Putamen (tissue), 1 donor: Measurements from ENCODE around the gene PLD3.
"Not testable (repeated sequence)": the region's sequence is repeated elsewhere in the genome, so short reads cannot be mapped to it uniquely, and the experiment has no call there.

Experiments
- DNase-seq: peaks from one replicate; pipeline ENCODE4 v3.0.0-alpha.2; 2016; ENCODE audit warnings: low spot score

PLD3 gene

GRCh38 chr19:40332669-40333068 is 15.8 kb upstream of the PLD3 start:
- DNase-seq = peak; percentile 53

- not testable (repeated sequence) for DNase-seq
Observed at GRCh38 chr19:40333083-40333482, 15.4 kb upstream of the PLD3 start.

GRCh38 chr19:40335101-40335500 is 13.4 kb upstream of the PLD3 start:
- no peak for DNase-seq

- DNase-seq = no peak
Observed at GRCh38 chr19:40335855-40336600, 12.5 kb upstream of the PLD3 start.

- no peak for DNase-seq
Observed at GRCh38 chr19:40336601-40336900, 11.9 kb upstream of the PLD3 start.

GRCh38 chr19:40337107-40337506 is 11.4 kb upstream of the PLD3 start:
- no peak for DNase-seq

- no peak for DNase-seq
Observed at GRCh38 chr19:40337594-40337993, 10.9 kb upstream of the PLD3 start.

- DNase-seq = no peak
Observed at GRCh38 chr19:40339018-40339728, 9.3 kb upstream of the PLD3 start.

- no peak for DNase-seq
Observed at GRCh38 chr19:40341601-40342482, 6.7 kb upstream of the PLD3 start.

GRCh38 chr19:40342644-40343311 is 5.7 kb upstream of the PLD3 start:
- DNase-seq = no peak

- DNase-seq = no peak
Observed at GRCh38 chr19:40344422-40344821, 4.1 kb upstream of the PLD3 start.

GRCh38 chr19:40348961-40349507 is 539 bp downstream of the PLD3 start:
- no peak for DNase-seq

- DNase-seq = no peak
Observed at GRCh38 chr19:40355975-40356680, 7.6 kb downstream of the PLD3 start.

GRCh38 chr19:40356681-40357595 is 8.4 kb downstream of the PLD3 start:
- no peak for DNase-seq

- DNase-seq = no peak
Observed at GRCh38 chr19:40357640-40358039, 9.1 kb downstream of the PLD3 start.

- no peak for DNase-seq
Observed at GRCh38 chr19:40358773-40359172, 10.3 kb downstream of the PLD3 start.

- DNase-seq = no peak
Observed at GRCh38 chr19:40360020-40360707, 11.7 kb downstream of the PLD3 start.

GRCh38 chr19:40360708-40361241 is 12.3 kb downstream of the PLD3 start:
- DNase-seq = no peak

- DNase-seq = no peak
Observed at GRCh38 chr19:40362160-40362559, 13.7 kb downstream of the PLD3 start.
